Lower leg skin (tissue), 3 donors: ENCODE results near the gene SERAC1.

Experiments used
- CTCF ChIP-seq, 3 donors: fragments of 450-650 bp; IDR thresholded peaks; one replicate each; pipeline ENCODE4 v1.5.1; 2016; ENCODE audit warnings: antibody characterized with exemption in 3 of 3, mild to moderate bottlenecking in 3 of 3, moderate library complexity in 2 of 3
- POLR2A ChIP-seq, 2 donors: fragments of 450-650 bp; IDR thresholded peaks; one replicate each; pipeline ENCODE4 v1.6.1; 2016 to 2017; ENCODE audit warnings: antibody characterized with exemption in 2 of 2, mild to moderate bottlenecking in 1 of 2, moderate library complexity in 1 of 2

GRCh38 chr6:158175111-158175510, 7.0 kb upstream of the SERAC1 start:
- TF ChIP-seq CTCF (IDR thresholded peaks at IDR 0.05) (no peak), POLR2A (IDR thresholded peaks at IDR 0.05) (no peak)
